IgD-negative memory B cell (primary cell): Measurements from ENCODE around the gene FFAR4. TPM values are rescaled to one million over a fixed set of nuclear protein-coding genes. Genes with fewer than 3 reads are reported as not detected.
A peak's percentile ranks its signal among the peaks of the same experiment; 100 is the strongest.

Experiments used
- H3K27ac Mint-ChIP-seq, 3 donors: one replicate each; pipeline ENCODE4 v1.8.0; 2020 to 2022; ENCODE audit warnings: mild to moderate bottlenecking in 3 of 3, mixed read lengths in 3 of 3, moderate library complexity in 1 of 3
- H3K27me3 Mint-ChIP-seq: one replicate; pipeline ENCODE4 v1.8.0; 2021; ENCODE audit warnings: mixed read lengths
- H3K36me3 Mint-ChIP-seq: one replicate; pipeline ENCODE4 v1.8.0; 2020; ENCODE audit warnings: mild to moderate bottlenecking, mixed read lengths
- H3K4me1 Mint-ChIP-seq, 3 donors: one replicate each; pipeline ENCODE4 v1.8.0; 2020 to 2022; ENCODE audit warnings: mixed read lengths in 3 of 3, mild to moderate bottlenecking in 1 of 3
- H3K4me3 Mint-ChIP-seq, 4 donors: one replicate each; pipeline ENCODE4 v1.8.0; 2020 to 2022; ENCODE audit warnings: mild to moderate bottlenecking in 4 of 4, mixed read lengths in 4 of 4, moderate library complexity in 3 of 4
- H3K9me3 Mint-ChIP-seq, 3 donors: one replicate each; pipeline ENCODE4 v1.8.0; 2020 to 2021; ENCODE audit warnings: mixed read lengths in 3 of 3, mild to moderate bottlenecking in 1 of 3
- polyA plus RNA-seq: library from polyadenylated mRNA; unstranded; fragments of 300-500 nt; fragmentation: Illumina TruSeq; gene quantifications from one replicate; pipeline ENCODE4 v1.2.3, GENCODE V29; 2021

FFAR4 gene
- polyA plus RNA-seq, 1 donor from 2014 or later, result not detected

- H3K4me1 Mint-ChIP-seq, result peaks cover 0 to 2% (median 0%) of the 10 kb centered on the region in 3 donors
- H3K36me3 Mint-ChIP-seq, result no peaks in the 10 kb centered on the region
- H3K27me3 Mint-ChIP-seq, result peaks cover 28% of the 10 kb centered on the region
- no peak overlapping the region for H3K27ac Mint-ChIP-seq
- no peak overlapping the region for H3K4me3 Mint-ChIP-seq
- no peaks in the 10 kb centered on the region for H3K9me3 Mint-ChIP-seq
These were observed 34.1 kb downstream of the FFAR4 start for GRCh38 chr10:93600446-93601145.

- H3K4me3 Mint-ChIP-seq, result no peak within 1 kb of the TSS
- H3K4me1 Mint-ChIP-seq, result peaks cover 0 to 2% (median 0%) of the 10 kb centered on the region in 3 donors
- H3K36me3 Mint-ChIP-seq, result no peaks in the 10 kb centered on the region
- peaks cover 30% of the 10 kb centered on the region for H3K27me3 Mint-ChIP-seq
- H3K27ac Mint-ChIP-seq, result no peak within 1 kb of the TSS
- H3K9me3 Mint-ChIP-seq, result no peaks in the 10 kb centered on the region
These were observed 34.8 kb downstream of the FFAR4 start, which contains the start of gene RBP4 for GRCh38 chr10:93601146-93601773. RBP4 (minus strand) TSS chr10:93601235; CDS start chr10:93601028, 207 bp downstream.

GRCh38 chr10:93601774-93602162 is 35.3 kb downstream of the FFAR4 start:
- peaks cover 31% of the 10 kb centered on the region for H3K27me3 Mint-ChIP-seq
- H3K4me1 Mint-ChIP-seq, result peaks cover 0 to 2% (median 0%) of the 10 kb centered on the region in 3 donors
- H3K36me3 Mint-ChIP-seq, result no peaks in the 10 kb centered on the region
- H3K4me3 Mint-ChIP-seq, result no peak overlapping the region
- H3K27ac Mint-ChIP-seq, result no peak overlapping the region
- H3K9me3 Mint-ChIP-seq, result peaks cover 0 to 2% (median 0%) of the 10 kb centered on the region in 3 donors

GRCh38 chr10:93603023-93603422 is 36.6 kb downstream of the FFAR4 start:
- peaks cover 0 to 4% (median 2%) of the 10 kb centered on the region in 3 donors for H3K9me3 Mint-ChIP-seq
- peaks cover 36% of the 10 kb centered on the region for H3K27me3 Mint-ChIP-seq
- H3K4me3 Mint-ChIP-seq, result no peak overlapping the region
- H3K27ac Mint-ChIP-seq, result no peak overlapping the region
- H3K4me1 Mint-ChIP-seq, result peaks cover 0 to 2% (median 0%) of the 10 kb centered on the region in 3 donors
- H3K36me3 Mint-ChIP-seq, result no peaks in the 10 kb centered on the region

GRCh38 chr10:93604146-93604545 is 37.7 kb downstream of the FFAR4 start:
- Mint-ChIP-seq H3K27me3 (peaks cover 36% of the 10 kb centered on the region), H3K27ac (no peak overlapping the region), H3K9me3 (peaks cover 0 to 4% (median 2%) of the 10 kb centered on the region in 3 donors), H3K36me3 (no peaks in the 10 kb centered on the region), H3K4me1 (peaks cover 0 to 2% (median 0%) of the 10 kb centered on the region in 3 donors), H3K4me3 (no peak overlapping the region)

GRCh38 chr10:93608421-93608820 is 42.0 kb downstream of the FFAR4 start:
- Mint-ChIP-seq H3K4me3 (no peak overlapping the region), H3K9me3 (peaks cover 0 to 4% (median 2%) of the 10 kb centered on the region in 3 donors), H3K4me1 (no peaks in the 10 kb centered on the region), H3K27ac (no peak overlapping the region), H3K36me3 (no peaks in the 10 kb centered on the region), H3K27me3 (peaks cover 14% of the 10 kb centered on the region)

- H3K4me3 Mint-ChIP-seq, result no peak within 1 kb of the TSS
- peaks cover 1 to 9% (median 8%) of the 10 kb centered on the region in 3 donors for H3K4me1 Mint-ChIP-seq
- H3K27ac Mint-ChIP-seq, result peak within 1 kb of the TSS in 1 of 3 donors; percentile 24
- no peaks in the 10 kb centered on the region for H3K36me3 Mint-ChIP-seq
- H3K9me3 Mint-ChIP-seq, result peaks cover 0 to 2% (median 1%) of the 10 kb centered on the region in 3 donors
- H3K27me3 Mint-ChIP-seq, result peaks cover 1% of the 10 kb centered on the region
These were observed 45.8 kb downstream of the FFAR4 start, which contains the start of gene PDE6C for GRCh38 chr10:93612311-93612710. PDE6C (plus strand) TSS chr10:93612537; CDS start chr10:93612726, 189 bp downstream.

- H3K27ac Mint-ChIP-seq, result peak overlapping the region in 1 of 3 donors; percentile 24
- H3K27me3 Mint-ChIP-seq, result no peaks in the 10 kb centered on the region
These were observed 46.7 kb downstream of the FFAR4 start for GRCh38 chr10:93613126-93613525.

GRCh38 chr10:93614101-93614825 is 47.8 kb downstream of the FFAR4 start:
- Mint-ChIP-seq H3K27ac (peak overlapping the region in 1 of 3 donors; percentile 55), H3K36me3 (no peaks in the 10 kb centered on the region), H3K4me1 (peaks cover 1 to 9% (median 8%) of the 10 kb centered on the region in 3 donors), H3K4me3 (no peak overlapping the region), H3K27me3 (peaks cover 1% of the 10 kb centered on the region), H3K9me3 (no peaks in the 10 kb centered on the region)

More at GRCh38 chr10:93613126-93613525, 46.7 kb downstream of the FFAR4 start:
- Mint-ChIP-seq H3K36me3 (no peaks in the 10 kb centered on the region), H3K4me3 (no peak overlapping the region), H3K9me3 (no peaks in the 10 kb centered on the region), H3K4me1 (peaks cover 1 to 9% (median 8%) of the 10 kb centered on the region in 3 donors)

GRCh38 chr10:93615576-93616235 is 49.2 kb downstream of the FFAR4 start:
- no peak overlapping the region for H3K27ac Mint-ChIP-seq
- peaks cover 1 to 9% (median 8%) of the 10 kb centered on the region in 3 donors for H3K4me1 Mint-ChIP-seq
- no peaks in the 10 kb centered on the region for H3K36me3 Mint-ChIP-seq
- peaks cover 1% of the 10 kb centered on the region for H3K27me3 Mint-ChIP-seq
- peak overlapping the region in 2 of 4 donors; percentile 55 to 88 for H3K4me3 Mint-ChIP-seq
- no peaks in the 10 kb centered on the region for H3K9me3 Mint-ChIP-seq

GRCh38 chr10:93620925-93621324 is 54.5 kb downstream of the FFAR4 start:
- H3K27me3 Mint-ChIP-seq, result peaks cover 1% of the 10 kb centered on the region
- peaks cover 0 to 4% (median 3%) of the 10 kb centered on the region in 3 donors for H3K4me1 Mint-ChIP-seq
- no peak overlapping the region for H3K4me3 Mint-ChIP-seq
- no peak overlapping the region for H3K27ac Mint-ChIP-seq
- H3K36me3 Mint-ChIP-seq, result no peaks in the 10 kb centered on the region
- H3K9me3 Mint-ChIP-seq, result no peaks in the 10 kb centered on the region

- Mint-ChIP-seq H3K27me3 (peaks cover 1% of the 10 kb centered on the region), H3K36me3 (no peaks in the 10 kb centered on the region), H3K9me3 (no peaks in the 10 kb centered on the region), H3K4me1 (no peaks in the 10 kb centered on the region), H3K4me3 (no peak overlapping the region), H3K27ac (peak overlapping the region in 1 of 3 donors; percentile 32)
These were observed 56.5 kb downstream of the FFAR4 start for GRCh38 chr10:93622942-93623341.

GRCh38 chr10:93628858-93629257 is 62.4 kb downstream of the FFAR4 start:
- peaks cover 0 to 2% (median 0%) of the 10 kb centered on the region in 3 donors for H3K9me3 Mint-ChIP-seq
- H3K27ac Mint-ChIP-seq, result no peak overlapping the region
- no peaks in the 10 kb centered on the region for H3K36me3 Mint-ChIP-seq
- H3K4me3 Mint-ChIP-seq, result no peak overlapping the region
- H3K4me1 Mint-ChIP-seq, result peaks cover 0 to 2% (median 0%) of the 10 kb centered on the region in 3 donors
- peaks cover 15% of the 10 kb centered on the region for H3K27me3 Mint-ChIP-seq

GRCh38 chr10:93629647-93630305 is 63.3 kb downstream of the FFAR4 start:
- Mint-ChIP-seq H3K9me3 (peaks cover 0 to 2% (median 0%) of the 10 kb centered on the region in 3 donors), H3K4me1 (peaks cover 0 to 2% (median 0%) of the 10 kb centered on the region in 3 donors), H3K27me3 (peaks cover 15% of the 10 kb centered on the region), H3K27ac (no peak overlapping the region), H3K4me3 (no peak overlapping the region), H3K36me3 (no peaks in the 10 kb centered on the region)
